Measurements from ENCODE around the gene B3GALT6. TPM values are rescaled to one million over a fixed set of nuclear protein-coding genes. Genes with fewer than 3 reads are reported as not detected.

B3GALT6 gene
- total RNA-seq, 1 donor from 2014 or later: 16.5 TPM

DNA sequence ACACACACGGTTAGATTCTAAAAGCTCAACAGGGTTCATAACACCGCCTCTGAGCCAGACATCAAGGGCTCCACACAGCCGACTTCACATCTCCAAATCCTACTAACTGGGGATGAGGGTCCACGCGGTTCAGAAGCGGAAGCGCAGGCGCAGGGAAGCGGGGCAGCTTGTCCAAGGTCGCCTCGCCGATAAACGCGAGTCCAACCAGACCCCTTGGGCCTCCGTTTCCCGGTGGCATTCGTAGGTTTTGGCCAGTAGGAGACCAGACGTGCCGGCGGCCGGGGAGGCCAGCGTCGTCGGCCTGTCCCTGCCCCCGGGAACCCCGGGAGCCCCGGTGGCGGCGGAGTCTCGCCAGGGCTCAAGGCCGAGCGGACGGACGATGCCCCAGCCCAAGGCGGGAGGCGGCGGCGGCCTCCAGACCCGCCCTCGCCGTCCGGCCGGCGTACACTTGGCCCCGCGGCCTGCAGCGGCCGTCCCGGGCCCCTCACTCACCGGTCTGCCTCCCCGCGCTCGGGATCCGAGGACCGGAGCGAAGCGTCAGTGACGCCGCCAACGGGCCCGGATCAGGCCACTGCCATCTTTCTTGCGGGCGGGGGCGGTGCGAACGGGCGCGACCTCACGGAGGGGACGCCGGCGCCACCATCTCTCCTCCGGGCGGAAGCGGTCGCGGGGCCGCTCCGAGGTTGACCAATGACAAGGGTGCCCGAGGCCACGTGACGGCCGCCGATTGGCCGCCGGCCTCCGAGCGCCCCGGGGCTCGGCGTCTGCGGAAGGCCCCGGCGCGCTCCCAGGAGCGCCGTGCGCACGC, 433 bp upstream of the B3GALT6 start, which contains the start of gene SDF4:
Gene SDF4, minus strand, starts transcription at position 602 of the 808 bp plus-strand sequence. CDS start 3,229 bp downstream, outside the sequence.
- DNase-seq: peak; percentile 98

GRCh38 chr1:1232796-1233566, 944 bp downstream of the B3GALT6 start:
- DNase-seq: no peak

DNA sequence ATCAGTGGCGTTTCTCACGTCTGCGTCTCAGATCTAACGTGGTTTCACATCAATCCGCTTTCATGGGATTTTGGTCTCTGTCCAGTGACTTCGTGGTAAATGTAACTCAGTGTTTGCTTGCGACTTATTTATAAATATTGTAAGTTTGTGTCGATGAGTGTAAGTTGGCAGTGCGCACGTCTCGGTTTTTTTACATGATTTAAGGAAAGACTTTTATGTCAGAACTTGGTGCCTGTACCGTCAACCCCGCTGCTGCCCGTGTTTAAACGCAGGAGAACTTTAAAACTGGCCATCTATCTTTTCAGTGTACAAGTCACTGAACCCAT, 1.5 kb downstream of the B3GALT6 start:
- DNase-seq: no peak

DNA sequence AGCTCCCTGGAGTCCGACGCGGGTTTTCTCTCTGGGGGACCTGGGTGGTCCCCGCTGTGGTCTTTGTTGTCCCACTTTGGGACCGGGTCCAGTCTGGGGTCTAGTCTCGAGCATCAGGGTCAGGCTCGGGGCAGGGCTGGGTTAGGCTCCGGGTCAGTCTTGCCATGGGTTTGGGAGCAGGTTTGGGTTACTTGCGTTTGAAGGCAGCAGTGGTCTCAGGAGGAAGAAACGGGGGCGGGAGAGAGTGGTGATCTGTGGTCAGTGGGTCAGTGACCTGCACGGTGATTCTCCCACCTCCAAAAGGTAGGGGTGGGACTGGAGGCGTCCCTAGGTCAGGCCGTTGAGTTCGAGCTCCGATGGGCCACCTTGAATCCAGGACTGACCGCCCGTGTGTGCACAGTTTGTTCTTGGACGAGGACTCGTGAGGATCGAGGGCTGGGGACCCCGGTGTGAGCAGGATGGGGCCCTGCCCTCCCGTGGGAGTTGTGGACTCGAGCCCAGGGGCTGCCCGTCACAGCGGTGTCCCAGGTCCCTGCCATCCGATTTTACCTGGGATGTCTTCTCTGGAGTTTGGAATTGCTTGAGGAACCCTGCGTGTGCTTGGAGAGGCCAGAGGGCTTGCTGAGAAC, 2.3 kb downstream of the B3GALT6 start:
- no peak for DNase-seq

- no peak for DNase-seq
Measured at GRCh38 chr1:1235016-1235744, 3.1 kb downstream of the B3GALT6 start.

DNA sequence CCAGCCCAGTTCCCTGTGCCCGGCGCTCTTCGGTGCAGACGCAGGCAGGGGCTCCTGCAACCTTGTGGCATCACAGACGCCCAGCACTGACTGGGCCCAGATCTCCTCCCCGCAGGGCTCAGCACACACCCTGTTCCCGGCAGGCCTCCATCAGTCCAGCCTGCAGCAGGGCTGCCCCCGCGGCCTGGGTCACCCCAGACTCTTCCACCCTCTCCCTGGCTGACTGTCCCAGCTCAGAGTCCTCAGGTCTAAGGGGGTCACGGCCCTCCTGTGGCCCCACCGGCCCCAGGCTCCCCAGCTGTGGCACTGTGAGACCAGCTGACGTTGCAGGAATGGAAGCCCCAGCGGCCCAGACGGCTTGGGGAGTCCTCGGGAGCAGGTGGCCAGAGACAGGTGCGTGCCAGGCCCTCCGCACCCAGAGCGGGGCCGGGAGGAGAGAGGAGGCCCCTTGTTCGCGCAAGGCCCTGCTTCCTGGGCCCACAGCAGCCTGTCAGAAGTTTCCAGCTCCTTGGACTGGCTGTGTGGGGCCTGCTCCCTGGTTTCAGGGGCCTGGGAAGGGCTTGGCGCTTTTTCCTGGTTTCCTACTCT, 4.2 kb downstream of the B3GALT6 start:
- DNase-seq: peak; percentile 59

GRCh38 chr1:1236945-1237873, 5.2 kb downstream of the B3GALT6 start:
- DNase-seq: no peak

GRCh38 chr1:1237874-1238701, 6.1 kb downstream of the B3GALT6 start:
- DNase-seq: peak; percentile 19

- no peak for DNase-seq
Measured at GRCh38 chr1:1238702-1239178, 6.7 kb downstream of the B3GALT6 start.

DNA sequence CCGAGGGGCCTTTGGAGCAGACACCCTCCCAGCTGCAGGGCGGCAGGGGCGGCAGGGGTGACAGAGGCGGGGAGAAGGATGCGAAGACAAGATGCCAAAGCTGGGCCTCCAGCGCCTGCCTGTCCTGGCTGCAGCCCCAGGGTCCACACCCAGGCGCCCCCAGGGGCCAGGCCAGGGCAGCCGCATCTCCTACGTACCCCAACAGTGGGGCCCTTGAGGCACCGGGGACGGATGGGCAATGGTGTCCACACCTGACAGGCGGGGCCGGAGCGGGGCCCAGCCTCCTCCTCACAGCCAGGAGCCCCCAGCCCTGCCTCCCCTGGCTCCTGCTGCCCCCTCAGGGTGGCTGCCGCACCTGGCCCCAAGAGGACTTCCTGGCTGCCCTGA, 7.2 kb downstream of the B3GALT6 start:
- no peak for DNase-seq

DNA sequence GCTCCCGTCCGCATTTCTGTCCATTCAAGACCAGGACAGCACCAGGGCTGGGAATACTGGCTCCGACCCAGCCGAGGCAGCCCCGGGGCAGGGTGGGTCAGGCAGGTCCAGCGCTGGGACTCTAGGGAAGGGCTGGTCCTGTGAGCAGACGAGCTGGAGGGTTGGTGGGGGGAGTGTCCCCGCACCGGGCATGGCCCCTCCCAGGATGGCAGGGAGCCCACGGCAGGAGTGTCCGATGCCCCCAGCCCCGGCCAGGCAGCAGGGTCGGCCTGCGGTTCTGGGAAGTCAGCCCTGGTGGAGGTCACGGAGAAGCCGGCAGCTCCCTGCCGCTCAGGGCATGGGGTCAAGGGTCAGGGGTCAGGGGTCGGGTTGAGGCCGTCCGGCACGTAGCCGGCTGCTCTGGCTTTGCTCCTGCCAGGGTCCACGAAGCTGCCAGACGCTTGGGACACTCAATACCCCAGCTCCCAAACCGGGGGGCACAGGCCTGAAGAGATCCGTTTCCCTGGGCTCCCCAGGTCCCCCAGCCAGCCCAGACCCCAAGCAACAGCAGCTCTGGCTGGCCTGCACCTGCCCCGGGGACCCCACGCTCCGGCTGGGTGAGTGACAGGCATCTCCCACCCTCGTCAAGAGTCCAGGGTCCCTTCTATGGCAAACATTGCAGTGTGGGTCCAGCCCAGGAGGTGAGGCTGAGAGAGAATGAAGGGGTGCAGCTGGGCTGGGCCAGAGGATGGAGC, 7.7 kb downstream of the B3GALT6 start:
- no peak for DNase-seq

DNA sequence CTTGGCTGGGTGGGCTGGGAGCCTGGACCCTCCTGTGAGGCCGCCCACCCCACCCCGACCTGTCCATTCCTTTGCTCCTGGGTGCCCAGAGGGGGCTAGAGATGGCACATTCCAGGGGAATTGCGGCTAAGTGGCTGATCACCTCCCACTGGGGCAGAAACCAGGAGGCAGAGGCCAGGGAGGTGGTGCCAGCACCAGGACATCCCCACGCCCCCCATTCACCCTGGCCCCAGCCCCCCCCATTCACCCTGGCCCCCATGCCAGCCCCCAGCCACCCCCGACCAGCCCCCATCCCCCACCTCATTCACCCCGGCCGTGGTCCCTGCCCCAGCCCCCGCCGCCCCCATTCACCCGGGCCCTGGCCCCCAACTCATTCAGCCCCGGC, 8.3 kb downstream of the B3GALT6 start:
- no peak for DNase-seq

DNA sequence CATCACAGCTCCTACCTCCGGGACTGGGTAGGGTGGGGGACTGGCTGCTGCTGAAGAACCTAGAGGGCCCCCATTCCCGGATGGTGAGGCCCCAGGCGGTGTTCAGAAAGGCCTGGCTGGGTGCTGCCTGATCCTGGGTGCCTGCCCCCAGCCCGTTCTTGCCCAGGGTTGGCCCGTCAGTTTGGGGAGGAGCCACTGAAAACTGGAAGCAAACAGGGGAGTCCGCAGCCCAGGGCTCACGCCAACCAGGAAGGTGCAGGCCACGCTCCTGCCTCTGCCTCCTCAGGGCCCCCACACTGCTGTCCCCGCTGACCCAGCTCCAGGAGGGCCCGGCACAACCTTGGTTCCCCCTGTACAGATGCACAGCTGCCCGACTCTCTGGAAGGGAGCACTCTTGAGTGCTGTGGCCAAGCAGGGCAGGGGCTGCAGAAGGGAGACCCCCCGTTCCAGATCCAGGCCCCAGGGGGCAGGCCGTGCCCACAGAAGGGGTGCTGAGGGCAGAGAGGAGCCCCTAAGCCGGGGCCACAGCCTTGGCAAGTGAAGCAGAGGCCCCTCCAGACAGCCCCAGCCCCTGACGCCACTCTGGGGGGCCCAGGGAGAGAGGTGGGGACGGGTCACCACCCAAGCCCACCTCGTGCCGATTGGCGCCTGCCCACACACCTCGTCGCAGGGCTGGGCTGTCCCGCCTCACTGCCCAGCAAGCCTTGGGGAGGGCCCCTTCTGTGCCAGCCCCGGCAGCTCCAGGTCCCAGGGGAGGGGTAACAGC, 9.0 kb downstream of the B3GALT6 start:
- no peak for DNase-seq

- no peak for DNase-seq
Measured at GRCh38 chr1:1241588-1242219, 9.7 kb downstream of the B3GALT6 start.

DNA sequence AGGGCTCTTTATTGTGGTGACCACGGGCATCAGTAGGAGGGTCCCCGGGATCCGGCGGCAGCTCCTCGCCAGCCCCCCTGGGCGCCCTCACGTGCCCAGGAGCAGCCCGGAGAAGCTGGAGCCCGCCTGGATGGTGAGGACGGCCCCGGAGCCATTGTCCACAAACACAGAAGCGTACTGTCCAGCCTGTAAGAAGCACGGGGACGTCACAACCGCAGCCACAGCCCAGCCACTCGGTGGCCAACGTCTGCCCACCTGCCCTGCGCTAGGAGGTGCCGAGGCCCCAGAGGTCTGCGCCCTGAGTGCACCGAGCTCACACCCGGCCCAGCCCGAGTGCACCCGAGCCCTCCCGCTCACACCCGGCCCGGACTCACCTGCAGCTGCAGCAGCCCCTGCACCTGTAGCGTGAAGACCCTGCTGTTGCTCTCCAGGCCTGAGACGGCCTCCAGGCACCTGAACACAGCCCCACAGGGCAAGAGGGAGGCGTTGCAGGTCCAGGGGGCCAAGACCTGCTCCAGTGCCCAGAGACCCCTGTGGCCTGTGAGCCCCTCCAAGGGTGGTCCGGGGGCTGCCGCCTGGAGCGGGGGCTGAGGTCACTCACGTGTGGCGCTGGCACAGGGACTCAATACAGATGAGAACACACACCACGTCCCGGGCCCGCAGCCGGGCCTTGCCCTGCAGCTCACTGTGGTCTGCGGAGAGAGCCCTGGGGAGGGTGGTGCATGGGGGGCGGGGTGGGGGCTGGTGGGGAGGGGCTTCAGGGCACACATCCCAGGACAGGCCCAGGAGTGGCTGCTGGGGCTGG, 10.6 kb downstream of the B3GALT6 start:
- DNase-seq: no peak

DNA sequence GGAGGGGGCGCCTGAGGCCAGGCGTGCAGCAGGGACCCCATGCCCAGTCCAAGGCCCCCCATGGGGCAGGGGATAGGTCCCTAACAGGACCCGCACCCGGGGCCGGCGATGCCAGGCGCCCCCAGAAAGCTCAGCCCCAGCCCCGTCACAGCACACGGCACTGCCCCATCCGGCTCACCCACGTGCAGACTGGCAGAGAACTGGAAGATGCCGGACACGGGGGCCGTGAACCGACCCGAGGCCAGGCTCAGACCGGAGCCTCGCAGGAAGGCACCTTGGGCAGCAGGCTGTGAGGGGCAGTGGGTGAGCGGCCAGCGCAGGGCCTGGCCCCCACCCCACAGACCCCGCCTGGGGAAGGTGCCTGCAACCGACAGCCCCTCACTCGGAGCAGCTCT, 11.2 kb downstream of the B3GALT6 start:
- DNase-seq: no peak

DNA sequence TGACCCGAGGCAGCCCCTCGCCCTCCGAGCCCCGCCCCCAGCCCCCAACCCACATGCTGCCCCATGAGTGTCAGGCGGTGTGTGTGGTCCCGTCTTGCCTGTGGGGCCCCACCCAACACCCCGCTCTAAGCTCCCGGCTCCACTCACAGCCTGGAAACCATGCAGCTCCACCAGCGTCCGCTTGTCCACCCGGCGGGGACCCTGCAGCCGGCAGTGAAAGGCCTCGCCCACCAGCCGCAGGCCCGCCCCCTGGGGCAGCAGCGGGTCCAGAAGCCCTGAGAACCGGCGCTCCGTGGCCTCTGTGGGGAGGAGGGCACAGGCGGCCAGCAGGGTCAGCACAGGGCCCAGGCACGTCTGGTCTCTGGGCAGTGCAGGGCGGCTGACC, 11.8 kb downstream of the B3GALT6 start:
- DNase-seq: no peak
